ENCODE measurements around the gene SMPD2.

DNA sequence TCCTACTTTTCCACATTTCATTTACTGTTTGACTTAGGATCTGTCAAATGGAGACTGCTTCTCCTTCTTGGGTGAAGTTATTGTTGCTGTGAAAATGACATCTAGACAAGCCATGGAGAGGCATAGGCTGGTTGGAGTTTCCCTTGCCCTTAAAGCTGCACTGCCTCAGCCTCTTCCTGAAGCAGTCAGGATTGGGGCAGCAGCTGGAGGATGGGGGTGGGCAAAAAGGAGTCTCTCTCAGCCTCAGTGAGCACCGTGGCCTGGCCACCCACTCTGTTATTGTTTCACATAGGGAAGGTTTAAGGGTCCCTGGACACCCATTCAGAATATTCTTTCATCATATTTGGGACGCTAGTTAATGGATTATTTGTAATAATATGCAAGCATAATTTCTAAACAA is 50.2 kb downstream of the SMPD2 start:
- TF ChIP-seq, protein P1, sequence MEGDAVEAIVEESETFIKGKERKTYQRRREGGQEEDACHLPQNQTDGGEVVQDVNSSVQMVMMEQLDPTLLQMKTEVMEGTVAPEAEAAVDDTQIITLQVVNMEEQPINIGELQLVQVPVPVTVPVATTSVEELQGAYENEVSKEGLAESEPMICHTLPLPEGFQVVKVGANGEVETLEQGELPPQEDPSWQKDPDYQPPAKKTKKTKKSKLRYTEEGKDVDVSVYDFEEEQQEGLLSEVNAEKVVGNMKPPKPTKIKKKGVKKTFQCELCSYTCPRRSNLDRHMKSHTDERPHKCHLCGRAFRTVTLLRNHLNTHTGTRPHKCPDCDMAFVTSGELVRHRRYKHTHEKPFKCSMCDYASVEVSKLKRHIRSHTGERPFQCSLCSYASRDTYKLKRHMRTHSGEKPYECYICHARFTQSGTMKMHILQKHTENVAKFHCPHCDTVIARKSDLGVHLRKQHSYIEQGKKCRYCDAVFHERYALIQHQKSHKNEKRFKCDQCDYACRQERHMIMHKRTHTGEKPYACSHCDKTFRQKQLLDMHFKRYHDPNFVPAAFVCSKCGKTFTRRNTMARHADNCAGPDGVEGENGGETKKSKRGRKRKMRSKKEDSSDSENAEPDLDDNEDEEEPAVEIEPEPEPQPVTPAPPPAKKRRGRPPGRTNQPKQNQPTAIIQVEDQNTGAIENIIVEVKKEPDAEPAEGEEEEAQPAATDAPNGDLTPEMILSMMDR (IDR thresholded peaks at IDR 0.05; ENCODE audit: insufficient read depth, low read length, poor library complexity, severe bottlenecking), result no peak
- no peak for TF ChIP-seq EZH2phosphoT487 (conservative IDR thresholded peaks at IDR 0.05; ENCODE audit: low read length)
